ENCODE results near the gene PNPLA3. TPM values are rescaled to one million over a fixed set of nuclear protein-coding genes. Genes with fewer than 3 reads are reported as not detected.
A peak's percentile ranks its signal among the peaks of the same experiment; 100 is the strongest.

PNPLA3 gene
- total RNA-seq, 3 donors from 2014 or later (not counting 1 experiment from before 2014, with no cell fraction given) = 0.53 to 0.54 TPM; not detected in 1

GRCh38 chr22:43956805-43957463 lies 33.3 kb downstream of the PNPLA3 start:
- ATAC-seq = no peak
- 96% methylated on average over 8 of the region's 9 CpGs for WGBS (ENCODE audit: insufficient coverage)
- peaks cover 3 to 5% of the 10 kb centered on the region in 2 donors for H3K27me3 Mint-ChIP-seq (ENCODE audit: low read depth in 2 of 2)
- peaks cover 25% of the 10 kb centered on the region for H3K4me1 ChIP-seq (ENCODE audit: control insufficient read depth, insufficient read depth, low read length)
- no peak overlapping the region for H3K4me3 ChIP-seq (ENCODE audit: low read length)
- H3K4me3 Mint-ChIP-seq = peak overlapping the region; percentile 94
- H3K36me3 ChIP-seq (ENCODE audit: control insufficient read depth, insufficient read depth, low read length) = no peaks in the 10 kb centered on the region
- no peak overlapping the region for H3K27ac ChIP-seq (ENCODE audit: low read length)
- no peak for TF ChIP-seq CTCF (IDR thresholded peaks at IDR 0.05)
- H3K9me3 Mint-ChIP-seq = no peaks in the 10 kb centered on the region
- H3K4me1 Mint-ChIP-seq = peaks cover 24 to 44% of the 10 kb centered on the region in 2 donors
- peak overlapping the region in 1 of 2 donors; percentile 85 for H3K27ac Mint-ChIP-seq
- no peaks in the 10 kb centered on the region for H3K36me3 Mint-ChIP-seq
- DNase-seq = no peak
- H3K27me3 ChIP-seq (ENCODE audit: control insufficient read depth, insufficient read depth, low read length) = no peaks in the 10 kb centered on the region
- intact Hi-C loops (cut with micrococcal nuclease) = loop anchor here (10.0 kb wide), 1 partner anchor 538 kb away; the partner anchor contains the start of gene RTL6
- no peaks in the 10 kb centered on the region for H3K9me3 ChIP-seq (ENCODE audit: control insufficient read depth, insufficient read depth, low read length)

- no peak for TF ChIP-seq CTCF (IDR thresholded peaks at IDR 0.05)
- Histone ChIP-seq H3K9me3 (ENCODE audit: control insufficient read depth, insufficient read depth, low read length) (no peaks in the 10 kb centered on the region), H3K27me3 (ENCODE audit: control insufficient read depth, insufficient read depth, low read length) (no peaks in the 10 kb centered on the region), H3K36me3 (ENCODE audit: control insufficient read depth, insufficient read depth, low read length) (no peaks in the 10 kb centered on the region), H3K27ac (ENCODE audit: low read length) (no peak overlapping the region), H3K4me3 (ENCODE audit: low read length) (no peak overlapping the region), H3K4me1 (ENCODE audit: control insufficient read depth, insufficient read depth, low read length) (peaks cover 25% of the 10 kb centered on the region)
- ATAC-seq (no peak), DNase-seq (no peak)
- Mint-ChIP-seq H3K9me3 (no peaks in the 10 kb centered on the region), H3K4me1 (peaks cover 24 to 44% of the 10 kb centered on the region in 2 donors), H3K36me3 (no peaks in the 10 kb centered on the region), H3K27me3 (ENCODE audit: low read depth in 2 of 2) (no peaks in the 10 kb centered on the region), H3K4me3 (peak overlapping the region; percentile 35), H3K27ac (no peak overlapping the region)
- intact Hi-C loops (cut with micrococcal nuclease) = loop anchor here (10.0 kb wide), 1 partner anchor 537 kb away; the partner anchor contains the start of gene RTL6
- WGBS (ENCODE audit: insufficient coverage) = 95% methylated on average over 11 of the region's 11 CpGs
Observed at GRCh38 chr22:43957871-43958270, 34.3 kb downstream of the PNPLA3 start.

- Histone ChIP-seq H3K4me3 (ENCODE audit: low read length) (no peak overlapping the region), H3K27me3 (ENCODE audit: control insufficient read depth, insufficient read depth, low read length) (no peaks in the 10 kb centered on the region), H3K9me3 (ENCODE audit: control insufficient read depth, insufficient read depth, low read length) (no peaks in the 10 kb centered on the region), H3K36me3 (ENCODE audit: control insufficient read depth, insufficient read depth, low read length) (peaks cover 58% of the 10 kb centered on the region), H3K4me1 (ENCODE audit: control insufficient read depth, insufficient read depth, low read length) (no peaks in the 10 kb centered on the region), H3K27ac (ENCODE audit: low read length) (no peak overlapping the region)
- Mint-ChIP-seq H3K4me3 (no peak overlapping the region), H3K27me3 (ENCODE audit: low read depth in 2 of 2) (no peaks in the 10 kb centered on the region), H3K9me3 (no peaks in the 10 kb centered on the region), H3K27ac (no peak overlapping the region), H3K4me1 (peaks cover 4 to 17% of the 10 kb centered on the region in 2 donors), H3K36me3 (peaks cover 13% of the 10 kb centered on the region)
- no peak for ATAC-seq
- WGBS (ENCODE audit: insufficient coverage) = 96% methylated on average over 10 of the region's 10 CpGs
- DNase-seq = no peak
- no peak for TF ChIP-seq CTCF (IDR thresholded peaks at IDR 0.05)
- intact Hi-C loops (cut with micrococcal nuclease) = no loop called here
Observed at GRCh38 chr22:43964314-43964857, 40.8 kb downstream of the PNPLA3 start.

Measured in natural killer cell (primary cell).